Adipose tissue (tissue), 3 donors: ENCODE results near the gene PRAMEF11. TPM values are rescaled to one million over a fixed set of nuclear protein-coding genes. Genes with fewer than 3 reads are reported as not detected.

Experiments
- H3K27ac ChIP-seq: one replicate; pipeline ENCODE4 v1.5.1; 2013; ENCODE audit warnings: low read depth, low read length
- WGBS, 3 donors: extraction: QIAGEN DNeasy Blood & Tissue Kit; methylation state at CpG; one replicate each; pipeline ENCODE4 v1.1.7; 2013; 5-methylcytosine and 5-hydroxymethylcytosine counted together
- polyA plus RNA-seq, 3 donors: library from polyadenylated mRNA; stranded (reverse); fragments of 200-250 nt; gene quantifications; one replicate each; pipeline ENCODE4 v1.2.3, GENCODE V29; 2013
- donor health status: healthy with polysubstance abuse.
- donor health status: Bipolar disorder and iron deficiency.
- donor health status: healthy.

The PRAMEF11 gene
- polyA plus RNA-seq, 3 donors: not detected

DNA sequence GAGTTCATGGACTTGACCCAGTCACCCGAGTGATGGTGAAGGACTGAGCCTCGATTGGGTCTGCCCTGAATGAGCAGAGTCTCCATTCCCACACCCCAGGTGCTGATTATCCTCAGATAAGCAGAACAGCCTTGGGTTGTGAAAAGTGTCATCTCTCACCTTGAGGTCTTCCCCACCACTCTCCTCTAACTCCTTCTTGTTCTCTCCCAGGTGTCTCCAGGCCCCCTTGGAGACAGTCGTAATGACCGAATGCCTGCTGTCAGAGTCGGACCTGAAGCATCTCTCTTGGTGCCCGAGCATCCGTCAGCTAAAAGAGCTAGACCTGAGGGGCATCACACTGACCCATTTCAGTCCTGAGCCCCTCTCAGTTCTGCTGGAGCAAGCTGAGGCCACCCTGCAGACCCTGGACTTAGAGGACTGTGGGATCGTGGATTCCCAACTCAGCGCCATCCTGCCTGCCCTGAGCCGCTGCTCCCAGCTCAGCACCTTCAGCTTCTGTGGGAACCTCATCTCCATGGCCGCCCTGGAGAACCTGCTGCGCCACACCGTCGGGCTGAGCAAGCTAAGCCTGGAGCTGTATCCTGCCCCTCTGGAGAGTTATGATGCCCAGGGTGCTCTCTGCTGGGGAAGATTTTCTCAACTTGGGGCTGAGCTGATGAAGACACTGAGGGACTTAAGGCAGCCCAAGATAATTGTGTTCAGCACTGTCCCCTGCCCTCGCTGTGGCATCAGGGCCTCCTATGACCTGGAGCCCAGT is 54.2 kb downstream of the PRAMEF11 start:
- 78 to 89% (median 88%) methylated on average over 15 of the region's 15 CpGs for WGBS, 3 donors
- no peak overlapping the region for H3K27ac ChIP-seq

GRCh38 chr1:12775443-12775842 is 55.8 kb downstream of the PRAMEF11 start:
- 72 to 84% (median 73%) methylated on average over 8 of the region's 8 CpGs for WGBS, 3 donors
- H3K27ac ChIP-seq: no peak overlapping the region

- H3K27ac ChIP-seq: no peak overlapping the region
- WGBS, 3 donors: 76 to 88% (median 87%) methylated on average over 5 of the region's 5 CpGs
These were observed 56.3 kb downstream of the PRAMEF11 start for GRCh38 chr1:12774801-12775345.

Other genes with a start within 250 kb of the PRAMEF11 start
- gene DHRS3, start 213.2 kb downstream of the PRAMEF11 start, polyA plus RNA-seq: 100 to 1,000 TPM in 1 of 3 donors, 10 to 100 TPM in 2; 92.1 to 173 (median 96.7) TPM
- gene AADACL4, start 187.3 kb downstream of the PRAMEF11 start, polyA plus RNA-seq: 1 to 10 TPM in 1 of 3 donors, not detected in 2; 1.2 TPM
- gene AADACL3, start 115.3 kb downstream of the PRAMEF11 start, polyA plus RNA-seq: under 1 TPM in 1 of 3 donors, not detected in 2; 0.04 TPM
- under 1 TPM in 2 of 3 donors, not detected in 1; 0.03 to 0.11 TPM for gene CFAP107, start 85.2 kb downstream of the PRAMEF11 start, polyA plus RNA-seq
- gene PRAMEF12, start 57.7 kb downstream of the PRAMEF11 start, polyA plus RNA-seq: not detected
- not detected for gene PRAMEF1, start 40.0 kb downstream of the PRAMEF11 start, polyA plus RNA-seq
- not detected for gene HNRNPCL1, start 17.3 kb upstream of the PRAMEF11 start, polyA plus RNA-seq
- not detected for gene PRAMEF2, start 25.7 kb upstream of the PRAMEF11 start, polyA plus RNA-seq
- gene PRAMEF4, start 54.8 kb upstream of the PRAMEF11 start, polyA plus RNA-seq: not detected
- gene PRAMEF10, start 66.9 kb upstream of the PRAMEF11 start, polyA plus RNA-seq: not detected
- not detected for gene PRAMEF7, start 85.2 kb upstream of the PRAMEF11 start, polyA plus RNA-seq
- not detected for gene PRAMEF6, start 116.2 kb upstream of the PRAMEF11 start, polyA plus RNA-seq
- not detected for gene PRAMEF27, start 225.2 kb upstream of the PRAMEF11 start, polyA plus RNA-seq
- gene HNRNPCL3, start 229.4 kb upstream of the PRAMEF11 start, polyA plus RNA-seq: not detected
- not detected for gene PRAMEF25, start 239.4 kb upstream of the PRAMEF11 start, polyA plus RNA-seq